GM18867 (cell line): ENCODE results near the gene ACOT8.
"Not testable (repeated sequence)": the region's sequence is repeated elsewhere in the genome, so short reads cannot be mapped to it uniquely, and the experiment has no call there.

ENCODE experiments used
- ATAC-seq: cut with Tn5 transposase; IDR thresholded peaks from one replicate; pipeline ENCODE4 v1.9.1; 2021; ENCODE audit warnings: mild to moderate bottlenecking, moderate library complexity; ENCODE audit not compliant: unreplicated experiment

ACOT8 gene

DNA sequence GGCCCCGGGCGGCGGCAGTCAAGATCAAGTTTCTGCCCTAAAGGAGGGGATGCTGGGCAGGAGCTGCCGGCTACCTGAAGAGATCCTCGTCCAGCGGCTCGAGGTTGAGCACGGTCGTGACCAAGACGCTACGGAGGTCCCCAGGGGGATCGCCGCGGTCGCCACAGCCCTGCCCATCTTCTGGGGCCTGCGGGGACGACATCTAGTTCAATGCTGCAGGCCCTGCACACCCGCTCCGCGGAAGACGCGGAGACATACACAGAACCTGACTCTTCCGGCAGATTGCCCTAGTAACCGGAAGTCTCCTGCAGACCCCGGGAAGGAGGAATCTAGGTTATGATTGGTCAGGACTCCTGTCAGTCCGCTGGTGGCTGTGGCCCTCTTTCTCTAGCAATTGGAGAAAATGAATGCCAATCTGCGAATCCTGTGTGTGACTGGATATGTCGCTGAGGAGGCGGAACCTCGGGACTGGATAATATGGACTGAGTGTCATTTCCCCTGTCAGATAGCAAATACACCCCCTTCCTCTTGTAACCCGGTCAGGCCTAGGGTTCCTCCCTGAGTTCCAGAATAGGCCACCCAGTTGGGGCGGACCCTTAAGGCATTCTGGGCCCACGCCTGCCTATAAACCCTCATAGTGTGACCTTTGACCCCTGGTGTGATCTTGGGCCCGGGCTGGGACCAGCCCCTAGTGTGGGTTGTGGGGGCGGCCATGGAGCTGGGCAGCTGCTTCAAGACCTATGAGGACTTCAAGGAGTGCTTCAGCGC, at the start of gene ACOT8, which contains the start of gene ZSWIM3:
TSS of gene ACOT8 (minus strand) at position 279 of the 768 bp plus-strand sequence. CDS start at position 202, 77 bp downstream.
TSS of gene ZSWIM3 (plus strand) at position 501 of the 768 bp plus-strand sequence. CDS start at position 713, 212 bp downstream.
- ATAC-seq, result peak; percentile 94

DNA sequence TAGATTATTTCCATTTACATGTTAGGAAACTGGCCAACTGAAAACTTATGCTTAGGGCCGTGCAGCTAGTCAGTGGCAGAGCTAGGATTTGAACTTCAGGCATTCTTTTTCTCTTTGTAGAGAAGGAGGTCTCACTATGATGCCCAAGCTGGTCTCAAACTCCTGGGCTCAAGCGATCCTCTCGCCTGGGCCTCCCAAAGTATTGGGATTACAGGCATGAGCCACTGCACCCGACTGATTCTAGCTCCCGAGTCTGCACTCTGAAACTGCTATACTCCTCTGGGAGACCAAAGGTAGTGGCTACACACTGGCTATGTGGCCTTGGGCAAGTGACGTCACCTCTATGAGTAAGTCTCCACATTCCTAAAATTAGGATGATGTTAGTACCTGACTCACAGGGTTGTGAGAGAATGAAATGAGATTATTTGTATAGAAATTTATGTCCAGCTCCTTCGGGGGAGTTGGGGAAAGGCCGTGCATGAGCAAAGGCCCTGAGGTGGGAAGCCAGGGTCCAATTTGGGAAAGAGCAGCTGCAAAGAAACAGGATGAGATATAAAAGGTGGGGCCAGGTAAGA, 48.4 kb upstream of the ACOT8 start:
- ATAC-seq, result no peak

DNA sequence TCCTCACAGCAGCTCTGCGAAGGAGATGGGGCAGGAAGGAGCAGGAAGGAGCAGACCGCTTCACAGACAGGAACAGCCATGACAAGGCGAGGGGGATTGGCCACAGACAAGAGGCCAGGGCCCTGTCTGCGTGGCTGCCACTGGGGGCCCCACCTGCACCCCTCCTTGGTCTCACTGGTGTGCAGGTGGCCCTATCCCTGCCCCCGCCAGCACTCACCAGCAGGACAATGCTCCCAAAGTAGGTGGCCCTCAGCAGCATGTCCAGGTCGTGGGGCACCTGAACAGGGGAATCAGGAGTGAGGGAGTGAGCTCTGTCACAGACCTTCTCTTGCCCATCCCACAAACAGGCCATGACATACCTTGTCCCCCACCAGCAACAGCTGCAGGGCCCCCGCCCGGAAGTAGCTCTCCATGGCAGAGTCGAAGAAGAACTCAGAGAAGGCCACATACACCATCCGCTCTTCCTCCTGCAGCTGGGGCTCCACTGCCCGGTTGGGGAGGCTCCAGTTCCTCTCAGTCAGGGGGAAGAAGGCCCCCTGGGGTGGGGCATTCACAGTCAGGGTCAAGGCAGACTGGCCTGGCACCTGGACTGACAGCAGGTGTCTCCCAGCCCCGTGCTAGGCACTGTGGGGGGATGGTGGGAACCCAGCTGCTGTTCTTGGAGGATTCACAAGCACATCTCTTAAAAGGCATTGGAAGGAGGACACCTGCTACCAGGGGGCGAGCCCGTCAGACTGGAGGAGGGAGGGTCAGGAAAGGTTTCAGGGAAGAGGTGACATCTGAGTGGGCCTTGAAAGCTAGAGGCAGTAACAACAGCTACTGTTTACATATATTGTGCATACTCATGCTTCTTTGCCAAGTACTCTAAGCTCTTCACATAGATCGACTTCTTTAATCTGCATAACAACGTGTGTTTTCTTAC, 47.7 kb upstream of the ACOT8 start:
- ATAC-seq, result no peak

DNA sequence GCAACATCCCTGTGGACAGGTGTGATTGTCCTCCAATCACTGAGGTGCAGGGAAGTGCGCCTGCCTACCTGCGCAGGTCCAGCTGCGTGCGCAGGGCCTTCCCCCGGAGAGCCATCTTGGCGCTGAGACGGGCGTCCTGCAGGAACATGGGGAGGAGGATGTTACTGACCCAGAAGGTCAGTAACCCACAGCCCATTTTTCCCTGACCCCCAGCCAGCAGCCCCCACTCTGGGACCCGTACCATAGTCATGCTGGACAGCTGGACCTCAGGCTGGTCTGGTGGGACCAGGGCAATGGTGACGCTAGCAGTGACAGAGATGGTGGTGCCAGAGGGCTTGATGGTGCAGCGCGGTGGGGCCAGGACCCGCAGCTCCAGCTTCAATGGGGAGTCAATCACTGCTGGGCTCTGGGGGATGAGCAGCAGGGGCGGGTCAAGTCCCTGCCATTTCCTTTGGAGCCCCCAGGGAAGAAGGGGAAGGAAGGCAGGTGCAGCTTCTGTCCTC, 45.1 kb upstream of the ACOT8 start:
- no peak for ATAC-seq

DNA sequence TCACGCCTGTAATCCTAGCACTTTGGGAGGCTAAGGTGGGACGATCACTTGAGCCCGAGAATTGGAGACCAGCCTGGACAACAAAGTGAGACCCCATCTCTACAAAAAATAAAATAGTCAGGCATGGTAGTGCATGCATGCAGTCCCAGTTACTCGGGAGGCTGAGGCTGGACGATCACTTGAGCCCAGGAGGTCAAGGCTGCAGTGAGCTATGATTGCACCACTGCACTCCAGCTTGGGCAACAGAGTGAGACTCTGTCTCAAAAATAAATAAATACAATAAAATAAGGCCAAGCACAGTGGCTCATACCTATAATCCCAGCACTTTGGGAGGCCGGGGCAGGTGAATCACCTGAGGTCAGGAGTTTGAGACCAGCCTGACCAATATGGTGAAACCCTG, 44.1 kb upstream of the ACOT8 start:
- ATAC-seq, result not testable (repeated sequence)

DNA sequence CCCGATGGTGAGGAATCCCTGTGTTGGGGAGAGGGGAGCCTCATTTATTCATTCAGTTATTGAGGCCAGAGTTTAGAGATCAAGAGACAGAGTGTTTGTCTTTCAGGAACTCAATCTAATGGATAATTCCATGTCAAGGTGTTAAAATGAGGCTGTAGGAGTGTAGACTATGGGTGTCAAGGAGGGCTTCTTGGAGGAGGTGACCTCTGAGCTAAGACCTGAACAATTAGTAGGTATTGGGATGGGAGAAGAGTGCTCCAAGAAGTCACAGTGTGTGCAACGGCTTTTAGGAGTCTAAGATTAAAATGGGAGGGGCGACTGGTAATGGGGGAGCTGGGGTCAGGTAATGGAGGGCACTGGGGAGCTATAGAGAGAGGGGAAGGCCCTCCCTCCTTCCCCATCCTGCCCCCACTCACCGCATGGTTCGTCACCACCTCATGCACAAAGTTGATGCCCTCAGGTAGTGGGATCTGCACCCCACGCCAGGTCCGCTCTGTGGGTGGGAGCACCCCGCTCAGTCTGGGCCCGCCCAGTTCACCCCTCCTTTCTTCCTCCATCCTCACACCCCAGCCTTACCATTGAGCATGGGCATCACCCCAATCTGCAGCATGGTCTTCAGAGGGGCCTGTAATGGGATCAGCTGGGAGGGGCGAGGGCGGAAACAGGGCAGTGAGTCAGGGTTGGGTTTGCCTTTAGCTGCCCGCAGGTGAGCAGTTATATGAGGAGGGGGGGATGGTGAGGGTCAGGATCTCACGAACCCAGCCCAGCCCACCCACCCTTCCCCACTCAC, 42.0 kb upstream of the ACOT8 start:
- ATAC-seq, result no peak

DNA sequence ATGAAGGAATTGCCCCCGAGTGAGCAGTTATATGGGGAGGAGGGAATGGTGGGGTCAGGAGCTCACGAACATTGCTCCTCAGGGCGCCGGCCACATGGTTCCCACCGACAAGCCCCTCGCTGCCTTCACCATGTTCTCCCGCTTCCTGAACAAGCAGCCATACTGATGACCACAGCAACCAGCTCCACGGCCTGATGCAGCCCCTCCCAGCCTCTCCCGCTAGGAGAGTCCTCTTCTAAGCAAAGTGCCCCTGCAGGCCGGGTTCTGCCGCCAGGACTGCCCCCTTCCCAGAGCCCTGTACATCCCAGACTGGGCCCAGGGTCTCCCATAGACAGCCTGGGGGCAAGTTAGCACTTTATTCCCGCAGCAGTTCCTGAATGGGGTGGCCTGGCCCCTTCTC, 41.1 kb upstream of the ACOT8 start:
- no peak for ATAC-seq

DNA sequence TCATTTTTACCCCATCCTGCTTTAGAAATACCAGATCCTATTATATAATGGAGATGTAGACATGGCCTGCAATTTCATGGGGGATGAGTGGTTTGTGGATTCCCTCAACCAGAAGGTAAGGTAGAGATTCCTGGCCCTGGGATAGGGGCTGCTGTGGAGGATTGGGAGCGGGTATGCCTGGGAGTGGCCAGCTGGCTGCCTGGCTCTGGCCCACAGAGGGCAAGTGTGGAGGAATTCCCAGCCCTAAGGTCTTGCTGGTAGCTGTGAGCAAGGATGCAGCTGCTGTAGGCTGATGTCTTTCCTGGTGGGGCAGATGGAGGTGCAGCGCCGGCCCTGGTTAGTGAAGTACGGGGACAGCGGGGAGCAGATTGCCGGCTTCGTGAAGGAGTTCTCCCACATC, 40.5 kb upstream of the ACOT8 start:
- ATAC-seq, result no peak

- ATAC-seq, result no peak
Measured at GRCh38 chr20:45897289-45897688, 40.1 kb upstream of the ACOT8 start.

GRCh38 chr20:45896641-45897161, 39.5 kb upstream of the ACOT8 start:
- no peak for ATAC-seq

GRCh38 chr20:45894797-45895196, 37.6 kb upstream of the ACOT8 start:
- no peak for ATAC-seq

DNA sequence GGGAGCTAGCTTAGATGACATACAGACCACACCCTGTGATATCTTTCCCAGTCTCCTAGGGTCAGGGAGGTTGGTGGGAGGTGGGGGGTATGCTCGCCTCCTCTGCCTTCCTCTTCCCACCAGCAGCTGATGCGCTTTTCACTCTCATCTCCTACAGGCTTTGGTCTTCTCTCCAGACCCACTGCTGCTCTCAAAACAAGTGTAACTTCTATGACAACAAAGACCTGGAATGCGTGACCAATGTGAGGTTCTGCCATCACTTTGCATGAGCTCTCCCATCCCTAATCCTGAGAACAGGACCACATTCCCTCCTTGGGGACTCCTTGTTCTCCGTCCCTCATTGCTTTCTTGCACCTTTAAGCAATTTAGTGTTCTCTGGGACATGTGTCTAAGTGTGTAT, 36.6 kb upstream of the ACOT8 start:
- no peak for ATAC-seq

DNA sequence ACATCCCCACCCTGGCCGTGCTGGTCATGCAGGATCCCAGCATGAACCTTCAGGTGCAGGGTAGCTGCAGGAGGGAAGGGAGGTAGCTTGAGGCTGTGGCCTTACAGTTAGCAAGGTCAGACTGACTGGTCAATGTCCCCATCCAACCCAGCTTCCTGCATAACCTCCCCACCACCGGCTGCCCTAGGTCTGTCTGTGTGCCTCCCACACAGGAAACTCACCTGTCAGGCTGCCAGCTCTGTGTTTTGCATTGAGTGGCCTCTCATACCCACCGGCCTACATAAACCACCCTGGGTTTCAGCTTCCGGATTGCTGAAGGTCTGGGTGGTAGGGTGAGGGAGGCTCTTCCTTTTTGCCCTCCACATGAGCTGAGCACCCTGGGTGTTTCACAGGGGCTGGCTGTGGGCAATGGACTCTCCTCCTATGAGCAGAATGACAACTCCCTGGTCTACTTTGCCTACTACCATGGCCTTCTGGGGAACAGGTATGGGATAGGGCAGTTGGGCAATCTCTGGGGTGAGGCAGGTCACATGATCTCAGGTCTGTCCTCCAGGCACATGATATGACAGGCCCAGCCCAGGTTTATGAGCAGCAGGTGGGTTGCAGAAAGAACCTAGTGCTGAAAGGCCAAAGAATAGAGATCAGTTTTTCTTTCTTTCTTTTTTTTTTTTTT, 35.8 kb upstream of the ACOT8 start:
- ATAC-seq, result no peak

- ATAC-seq, result no peak
Measured at GRCh38 chr20:45892049-45892825, 35.0 kb upstream of the ACOT8 start.

DNA sequence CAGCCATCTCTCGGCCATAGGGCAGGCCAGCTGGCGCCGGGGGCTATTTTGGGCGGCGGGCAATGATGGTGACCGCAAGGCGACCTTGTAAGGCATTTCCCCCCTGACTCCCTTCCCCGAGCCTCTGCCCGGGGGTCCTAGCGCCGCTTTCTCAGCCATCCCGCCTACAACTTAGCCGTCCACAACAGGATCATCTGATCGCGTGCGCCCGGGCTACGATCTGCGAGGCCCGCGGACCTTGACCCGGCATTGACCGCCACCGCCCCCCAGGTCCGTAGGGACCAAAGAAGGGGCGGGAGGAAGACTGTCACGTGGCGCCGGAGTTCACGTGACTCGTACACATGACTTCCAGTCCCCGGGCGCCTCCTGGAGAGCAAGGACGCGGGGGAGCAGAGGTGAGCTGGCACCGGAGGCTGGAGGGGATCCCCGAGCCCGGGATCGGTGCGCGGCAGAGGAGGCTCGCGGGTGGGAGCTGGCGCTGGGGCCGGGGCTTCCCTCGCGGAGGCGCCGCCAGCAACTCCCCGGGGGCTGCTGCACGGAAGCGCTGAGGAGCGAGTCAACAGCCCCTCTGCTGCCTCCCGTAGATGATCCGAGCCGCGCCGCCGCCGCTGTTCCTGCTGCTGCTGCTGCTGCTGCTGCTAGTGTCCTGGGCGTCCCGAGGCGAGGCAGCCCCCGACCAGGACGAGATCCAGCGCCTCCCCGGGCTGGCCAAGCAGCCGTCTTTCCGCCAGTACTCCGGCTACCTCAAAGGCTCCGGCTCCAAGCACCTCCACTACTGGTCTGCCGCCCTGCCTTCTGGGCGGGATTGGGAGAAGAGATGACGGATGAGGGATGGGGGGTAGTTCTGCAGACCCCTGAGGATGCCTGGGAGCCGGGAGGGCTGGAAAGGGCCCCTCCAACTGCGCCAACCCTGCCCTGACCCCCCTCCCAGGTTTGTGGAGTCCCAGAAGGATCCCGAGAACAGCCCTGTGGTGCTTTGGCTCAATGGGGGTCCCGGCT, 34.1 kb upstream of the ACOT8 start, which contains the start of the genes CTSA and NEURL2:
TSS of gene CTSA (plus strand) at position 351 of the 999 bp plus-strand sequence. CDS start at position 585, 234 bp downstream.
TSS of gene NEURL2 (minus strand) at position 224 of the 999 bp plus-strand sequence. CDS start at position 7, 217 bp downstream.
- peak; percentile 78 for ATAC-seq

DNA sequence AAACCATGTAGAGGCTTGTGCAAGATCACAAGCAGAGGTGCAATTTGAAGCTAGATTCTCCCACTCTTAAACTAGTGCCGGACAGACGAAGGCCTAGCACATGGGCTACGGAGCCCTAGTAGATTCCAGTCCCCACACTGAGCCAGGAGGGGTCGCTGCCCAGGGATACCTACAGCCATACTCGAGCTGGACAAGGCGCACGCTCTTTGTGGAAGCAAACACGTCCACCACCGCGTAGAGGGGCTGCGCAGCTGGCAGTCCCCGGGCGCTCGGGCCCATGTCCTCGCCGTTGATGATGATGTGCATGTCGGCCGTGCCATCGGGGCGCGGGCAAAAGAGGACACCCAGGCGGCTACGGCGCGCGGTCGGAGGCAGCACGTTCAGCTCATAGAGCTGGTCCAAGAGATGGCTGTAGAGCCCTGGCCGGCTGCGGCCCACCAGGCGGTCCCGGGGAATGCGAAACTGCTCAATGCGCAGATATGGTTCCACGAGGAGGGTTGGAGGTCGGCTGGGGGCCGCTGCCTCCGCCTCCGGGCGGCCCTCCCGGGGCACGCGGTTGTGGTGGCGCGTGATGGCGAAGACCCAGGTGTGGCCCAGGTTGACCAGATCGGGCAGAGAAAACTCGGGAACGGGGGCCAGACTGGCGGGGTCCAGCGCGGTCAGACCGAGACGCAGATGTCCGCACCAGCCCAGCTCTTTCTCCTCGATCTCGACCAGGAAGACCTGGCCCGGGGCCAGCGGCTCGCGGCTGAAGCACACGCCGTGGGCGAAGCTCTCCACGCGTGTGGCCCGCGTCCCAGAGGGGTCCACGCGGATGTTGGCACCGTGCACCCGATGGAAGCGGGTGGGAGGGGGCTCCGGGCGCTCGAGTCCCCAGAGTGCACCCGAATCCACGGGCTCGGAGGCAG, 33.1 kb upstream of the ACOT8 start:
- ATAC-seq, result no peak
